ENCODE measurements around the gene ZFAND2A. TPM values are rescaled to one million over a fixed set of nuclear protein-coding genes. Genes with fewer than 3 reads are reported as not detected.

ZFAND2A gene
- total RNA-seq, 1 experiment from 2014 or later, result 13.7 TPM

GRCh38 chr7:1127001-1127400 is 33.0 kb downstream of the ZFAND2A start:
- Histone ChIP-seq H4K20me1 (ENCODE audit: control insufficient read depth, insufficient read depth, insufficient read length) (no peaks in the 10 kb centered on the region), H3K4ac (ENCODE audit: low read depth, low read length) (no peak overlapping the region), H4K91ac (ENCODE audit: insufficient read length, low read depth, low read length) (no peak overlapping the region), H3K56ac (ENCODE audit: insufficient read length, low read depth, low read length) (no peak overlapping the region), H2AFZ (ENCODE audit: low read length) (no peak overlapping the region), H2BK5ac (ENCODE audit: insufficient read length, low read length) (no peak overlapping the region), H3K27ac (ENCODE audit: insufficient read length, low read depth, low read length) (no peak overlapping the region), H2BK15ac (ENCODE audit: low read depth, low read length) (no peak overlapping the region), H3K23ac (ENCODE audit: insufficient read length, low read depth, low read length) (no peak overlapping the region), H3K18ac (ENCODE audit: insufficient read length, low read depth, low read length) (no peak overlapping the region), H4K5ac (ENCODE audit: insufficient read length, low read depth, low read length) (no peak overlapping the region), H2BK12ac (ENCODE audit: insufficient read length, low read depth, low read length) (no peak overlapping the region), H3K14ac (ENCODE audit: insufficient read depth, low read length) (no peak overlapping the region), H3K9me3 (ENCODE audit: control insufficient read depth, low read depth, low read length) (no peaks in the 10 kb centered on the region), H3K4me2 (ENCODE audit: insufficient read depth, insufficient read length, low read length) (no peak overlapping the region), H3K23me2 (ENCODE audit: insufficient read length, low read depth, low read length, poor library complexity, severe bottlenecking) (no peaks in the 10 kb centered on the region), H3T11ph (ENCODE audit: low read length) (no peak overlapping the region), H4K8ac (replicated peaks; ENCODE audit: insufficient read length, low read depth, low read length) (no peak overlapping the region), H3K9ac (ENCODE audit: extremely low read depth, insufficient read length, low read length) (no peak overlapping the region), H2BK120ac (ENCODE audit: low read depth, low read length, poor library complexity, severe bottlenecking) (no peak overlapping the region), H2AK5ac (ENCODE audit: insufficient read length, low read length) (no peak overlapping the region), H3K79me2 (ENCODE audit: insufficient read depth, low read length) (peaks cover 2% of the 10 kb centered on the region; the same call in 1 of the 2 replicates), H2BK20ac (ENCODE audit: low read depth, low read length, poor library complexity, severe bottlenecking) (no peak overlapping the region), H3K4me1 (ENCODE audit: insufficient read depth, low read length) (no peaks in the 10 kb centered on the region), H3K27me3 (ENCODE audit: insufficient read depth, low read length) (no peaks in the 10 kb centered on the region), H3K79me1 (ENCODE audit: insufficient read depth, low read depth, low read length, poor library complexity, severe bottlenecking) (peaks cover 8% of the 10 kb centered on the region)
- no peak overlapping the region for H3K4me3 Mint-ChIP-seq
- H3K9me3 Mint-ChIP-seq, result peaks cover 4% of the 10 kb centered on the region in 2 experiments
- H3K27ac Mint-ChIP-seq, result no peak overlapping the region; a peak in 1 of 7 replicates
- H3K27me3 Mint-ChIP-seq (ENCODE audit: low read depth), result no peaks in the 10 kb centered on the region
- WGBS (ENCODE audit: extremely low coverage, insufficient read length, low lambda C conversion rate), result no CpG with 5 or more reads among the region's 7 CpGs
- DNase-seq, result no peak
- H3K4me1 Mint-ChIP-seq, result peaks cover 11 to 20% of the 10 kb centered on the region in 2 experiments
- TF ChIP-seq, protein P1, sequence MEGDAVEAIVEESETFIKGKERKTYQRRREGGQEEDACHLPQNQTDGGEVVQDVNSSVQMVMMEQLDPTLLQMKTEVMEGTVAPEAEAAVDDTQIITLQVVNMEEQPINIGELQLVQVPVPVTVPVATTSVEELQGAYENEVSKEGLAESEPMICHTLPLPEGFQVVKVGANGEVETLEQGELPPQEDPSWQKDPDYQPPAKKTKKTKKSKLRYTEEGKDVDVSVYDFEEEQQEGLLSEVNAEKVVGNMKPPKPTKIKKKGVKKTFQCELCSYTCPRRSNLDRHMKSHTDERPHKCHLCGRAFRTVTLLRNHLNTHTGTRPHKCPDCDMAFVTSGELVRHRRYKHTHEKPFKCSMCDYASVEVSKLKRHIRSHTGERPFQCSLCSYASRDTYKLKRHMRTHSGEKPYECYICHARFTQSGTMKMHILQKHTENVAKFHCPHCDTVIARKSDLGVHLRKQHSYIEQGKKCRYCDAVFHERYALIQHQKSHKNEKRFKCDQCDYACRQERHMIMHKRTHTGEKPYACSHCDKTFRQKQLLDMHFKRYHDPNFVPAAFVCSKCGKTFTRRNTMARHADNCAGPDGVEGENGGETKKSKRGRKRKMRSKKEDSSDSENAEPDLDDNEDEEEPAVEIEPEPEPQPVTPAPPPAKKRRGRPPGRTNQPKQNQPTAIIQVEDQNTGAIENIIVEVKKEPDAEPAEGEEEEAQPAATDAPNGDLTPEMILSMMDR (conservative IDR thresholded peaks at IDR 0.05), result no peak
- peaks cover 15 to 32% (median 28%) of the 10 kb centered on the region in 3 experiments for H3K36me3 Mint-ChIP-seq (ENCODE audit: insufficient read depth in 1 of 3, low read depth in 3 of 3)

All from H9 (cell line).